Activated naive CD4-positive, alpha-beta T cell (primary cell): ENCODE data around the gene RNASET2.

Experiments
- DNase-seq, 4 experiments: peaks; one replicate each; lab custom pipeline; 2025; lab: John Stamatoyannopoulos, UW

RNASET2 gene, protein sequence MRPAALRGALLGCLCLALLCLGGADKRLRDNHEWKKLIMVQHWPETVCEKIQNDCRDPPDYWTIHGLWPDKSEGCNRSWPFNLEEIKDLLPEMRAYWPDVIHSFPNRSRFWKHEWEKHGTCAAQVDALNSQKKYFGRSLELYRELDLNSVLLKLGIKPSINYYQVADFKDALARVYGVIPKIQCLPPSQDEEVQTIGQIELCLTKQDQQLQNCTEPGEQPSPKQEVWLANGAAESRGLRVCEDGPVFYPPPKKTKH

DNA sequence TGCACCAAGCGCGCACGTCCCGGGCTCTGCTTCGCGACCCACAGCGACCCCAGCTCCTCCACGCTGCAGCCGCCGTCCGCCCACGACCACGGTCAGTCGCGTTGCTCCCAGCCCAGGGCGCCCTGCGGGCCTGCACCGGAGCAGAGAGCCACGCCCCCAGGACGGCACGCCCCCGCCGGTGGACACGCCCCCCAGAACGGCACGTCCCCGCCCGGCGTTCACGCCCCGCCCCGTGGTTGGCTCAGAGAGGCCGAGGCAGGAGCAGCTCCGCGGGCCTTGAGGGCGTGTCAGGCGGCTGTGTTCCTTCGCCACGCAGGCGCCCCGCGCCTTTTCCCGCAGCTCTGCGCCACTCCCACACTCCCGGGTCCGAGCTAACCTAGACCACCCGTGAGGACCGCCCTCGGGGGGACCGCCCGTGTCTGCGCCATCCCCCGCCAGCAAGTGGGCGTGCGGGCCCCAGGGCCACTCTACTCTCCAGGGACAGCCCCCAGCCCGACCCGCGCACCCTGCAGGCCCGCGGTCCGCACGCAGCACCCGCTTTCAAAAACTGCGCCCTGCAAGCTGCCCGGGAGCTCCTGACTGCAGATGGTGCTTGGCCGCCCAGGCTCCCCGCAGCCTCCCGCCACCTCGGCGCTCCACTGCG is at the start of gene RNASET2:
Gene RNASET2 (minus strand): TSS at position 107 of the 643 bp plus-strand sequence. CDS start 368 bp downstream, outside the sequence.
- DNase-seq = peak; percentile 95 to 99 (median 98)

DNA sequence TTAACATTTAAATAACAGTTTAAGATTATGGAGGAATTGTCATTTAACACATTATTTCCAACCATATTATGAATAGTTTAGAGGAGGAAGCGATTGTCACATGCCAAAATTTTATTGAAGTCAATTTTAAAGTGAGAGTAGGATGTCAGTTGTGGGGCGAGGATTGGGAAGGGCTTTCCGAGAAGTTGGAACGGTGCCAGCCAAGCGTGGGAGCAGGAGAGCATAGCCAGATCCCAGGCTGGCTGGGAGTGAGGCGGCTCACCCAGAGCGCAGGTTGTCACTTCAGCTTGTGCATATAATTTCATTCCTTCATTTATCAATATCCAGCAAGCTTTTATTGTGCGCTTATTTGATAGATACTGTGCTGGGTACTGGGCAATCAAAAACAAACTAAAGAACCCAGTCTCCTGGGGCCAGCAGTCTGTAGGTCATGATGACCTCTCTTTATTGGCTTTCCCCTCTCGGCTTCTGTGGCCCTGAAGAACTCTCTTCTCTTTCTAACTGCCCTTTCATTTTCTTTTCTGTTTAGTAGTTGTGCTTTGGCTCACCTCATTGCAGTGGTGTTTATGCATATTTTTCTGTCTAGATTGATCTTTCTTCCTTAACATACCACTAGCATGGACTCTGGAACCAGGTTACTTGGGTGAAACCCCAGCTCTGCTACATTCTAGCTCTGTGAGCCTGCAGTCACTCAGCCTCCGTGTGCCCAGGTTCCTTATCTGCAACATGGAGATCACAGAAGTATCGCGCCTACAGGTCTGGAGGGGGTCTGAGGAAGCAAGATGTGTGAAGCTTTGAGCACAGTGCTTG is 49.2 kb upstream of the RNASET2 start:
- DNase-seq = no peak

DNA sequence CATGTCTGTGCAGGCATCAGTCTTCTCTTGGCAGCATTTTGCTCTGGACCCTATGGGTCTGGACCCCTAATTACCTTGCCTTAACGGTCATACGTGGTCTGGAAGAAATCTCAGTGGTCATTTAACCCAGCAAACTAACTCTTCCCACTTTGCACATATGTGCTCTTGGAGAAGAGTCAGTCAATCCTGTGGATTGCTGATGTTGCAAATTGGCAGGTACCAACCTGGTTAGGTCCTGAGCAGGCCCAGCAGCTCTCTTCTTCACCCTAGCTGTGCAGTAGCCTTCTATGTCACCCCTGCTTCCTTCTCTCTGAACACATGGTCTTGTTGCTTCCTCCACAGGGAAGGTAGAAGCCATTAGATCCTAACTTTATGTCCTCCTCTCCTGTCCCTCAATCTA is 44.4 kb upstream of the RNASET2 start:
- no peak for DNase-seq

DNA sequence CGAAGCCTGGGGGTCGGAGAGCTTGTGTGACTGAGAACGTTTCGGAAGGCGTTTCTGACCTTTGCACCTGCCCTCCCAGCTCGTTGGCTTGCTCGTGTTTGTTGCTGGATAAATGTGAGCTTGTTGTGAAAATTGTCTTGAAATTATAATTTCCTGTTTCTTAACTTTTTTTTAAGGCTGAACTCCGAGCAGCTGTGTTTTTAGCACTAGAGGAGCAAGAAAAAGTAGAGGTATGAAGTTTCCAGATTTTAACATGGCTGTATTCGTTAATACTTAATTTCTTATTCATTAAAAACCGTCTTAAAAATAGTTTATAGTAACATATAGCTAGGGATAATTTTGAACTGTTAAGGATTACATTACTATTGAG is 43.5 kb upstream of the RNASET2 start:
- no peak for DNase-seq

DNA sequence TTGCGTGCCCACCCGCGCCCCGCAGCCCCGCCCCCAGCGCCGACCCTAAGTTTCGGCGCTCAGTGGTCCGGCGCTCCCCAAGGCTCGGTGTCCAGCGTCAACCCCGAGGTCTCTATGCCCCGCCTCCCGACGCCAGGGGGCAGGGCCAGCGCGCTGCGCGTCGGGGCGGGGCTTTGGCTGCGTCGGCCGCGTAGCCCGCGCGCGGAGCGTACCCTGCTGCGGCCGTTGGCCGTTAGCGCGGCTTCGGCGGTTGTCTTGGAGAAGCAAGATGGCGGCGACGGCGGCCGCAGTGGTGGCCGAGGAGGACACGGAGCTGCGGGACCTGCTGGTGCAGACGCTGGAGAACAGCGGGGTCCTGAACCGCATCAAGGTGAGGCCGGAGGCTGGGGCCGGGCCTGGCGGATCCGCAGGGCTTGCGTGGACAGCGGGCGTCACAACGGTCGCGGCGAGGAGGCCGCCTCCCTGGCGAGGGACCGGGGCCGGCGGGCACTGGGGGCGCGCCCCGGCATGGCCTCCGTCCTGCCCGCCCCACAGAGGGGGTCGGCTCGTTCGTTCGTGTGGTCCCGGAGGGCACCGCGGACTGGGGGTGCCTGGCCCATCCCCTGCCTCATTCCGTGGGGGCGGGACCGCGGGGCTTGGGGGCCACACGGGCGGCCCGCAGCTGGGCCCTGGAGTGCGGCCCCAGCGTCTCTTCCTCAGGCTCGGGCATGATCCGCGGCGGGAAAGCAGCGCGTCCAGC is 43.0 kb upstream of the RNASET2 start, which contains the start of gene CEP43:
Gene CEP43 (plus strand): TSS at position 253 of the 739 bp plus-strand sequence. CDS start 16 bp downstream, at position 269.
- peak; percentile 72 to 80 (median 76) for DNase-seq

DNA sequence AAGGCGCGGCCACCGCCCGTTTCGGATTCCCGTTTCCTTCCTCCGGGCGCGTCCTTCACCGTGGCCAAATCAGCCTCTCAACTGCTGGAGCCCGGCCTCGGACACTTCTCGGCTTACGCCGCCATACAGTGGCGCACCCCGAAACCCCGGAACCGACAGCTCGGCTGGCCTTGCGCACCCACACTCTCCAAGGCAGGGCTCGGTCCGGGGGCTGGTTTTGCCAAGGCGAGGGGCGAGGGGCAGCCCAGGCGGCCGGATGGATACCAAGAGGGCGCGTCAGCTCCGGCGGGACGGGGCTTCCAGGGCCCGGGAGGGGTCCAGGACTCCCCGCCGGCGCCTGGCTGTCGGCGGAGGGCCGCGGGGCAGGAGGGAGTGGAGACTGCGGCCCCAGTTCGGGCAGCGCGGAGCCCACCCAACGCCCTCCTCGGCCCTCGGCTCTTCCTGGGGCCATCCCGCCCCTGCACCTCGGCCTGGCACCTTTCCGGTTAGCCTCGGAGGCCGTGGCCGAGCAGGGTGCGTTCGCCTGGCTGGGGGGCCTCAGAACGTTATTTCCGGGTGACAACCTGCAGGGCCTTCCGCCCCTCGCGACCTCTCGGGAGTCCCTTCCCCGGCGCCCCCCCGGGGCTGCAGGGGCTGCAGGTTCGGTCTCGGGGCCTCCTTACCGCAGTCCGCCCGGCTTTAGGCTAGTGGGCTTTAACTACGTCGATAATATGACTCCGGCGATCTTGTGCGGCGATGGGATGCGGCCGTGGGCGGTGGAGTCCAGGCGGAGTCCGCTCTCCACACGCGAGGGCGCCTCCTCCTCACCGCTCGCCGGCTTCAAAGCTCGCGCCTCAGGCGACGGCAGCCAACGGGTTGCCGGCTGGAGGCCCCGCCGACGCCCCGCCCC is 42.1 kb upstream of the RNASET2 start:
- no peak for DNase-seq

DNA sequence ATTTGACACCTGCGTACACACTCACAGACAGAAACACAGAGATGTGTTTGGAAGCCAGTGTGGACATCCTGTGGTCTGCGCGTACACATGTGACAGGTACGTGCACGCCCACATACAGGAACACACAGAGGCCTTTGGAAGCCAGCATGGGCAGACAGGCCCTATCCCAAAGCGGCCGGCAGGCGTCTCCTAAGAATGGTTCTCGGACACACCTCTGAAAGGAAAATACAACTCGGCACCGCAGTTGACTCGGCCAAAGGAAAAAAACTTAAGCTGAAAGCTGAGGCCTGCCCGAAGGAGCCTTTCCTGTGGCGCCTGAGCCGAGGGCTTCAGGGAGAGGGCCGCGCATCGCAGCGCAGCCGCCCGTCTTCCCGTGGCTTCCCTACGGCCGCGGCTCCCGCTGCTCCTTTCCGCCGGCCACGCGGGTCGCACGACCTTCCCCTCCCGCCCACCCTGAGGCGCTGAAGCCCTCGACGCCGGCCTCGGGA is 41.5 kb upstream of the RNASET2 start:
- DNase-seq = peak in 1 of 4 experiments; percentile 8

DNA sequence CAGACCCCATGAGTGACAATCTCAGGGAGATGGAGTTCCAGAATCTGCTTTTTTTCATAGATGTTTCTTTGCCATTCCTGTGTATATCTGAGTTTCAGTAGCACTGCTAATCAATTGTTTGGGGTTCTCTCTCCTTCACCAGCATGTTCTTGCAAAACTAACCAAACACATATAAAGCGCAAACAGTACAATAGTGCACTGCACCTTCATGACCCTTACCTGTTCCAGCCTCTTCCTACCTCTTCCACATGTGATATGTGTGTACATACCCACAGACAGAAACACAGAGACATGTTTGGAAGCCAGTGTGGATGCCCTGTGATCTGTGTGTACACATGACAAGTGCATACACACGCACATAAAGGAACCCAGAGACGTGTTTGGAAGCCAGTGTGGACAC is 41.0 kb upstream of the RNASET2 start:
- DNase-seq = no peak

DNA sequence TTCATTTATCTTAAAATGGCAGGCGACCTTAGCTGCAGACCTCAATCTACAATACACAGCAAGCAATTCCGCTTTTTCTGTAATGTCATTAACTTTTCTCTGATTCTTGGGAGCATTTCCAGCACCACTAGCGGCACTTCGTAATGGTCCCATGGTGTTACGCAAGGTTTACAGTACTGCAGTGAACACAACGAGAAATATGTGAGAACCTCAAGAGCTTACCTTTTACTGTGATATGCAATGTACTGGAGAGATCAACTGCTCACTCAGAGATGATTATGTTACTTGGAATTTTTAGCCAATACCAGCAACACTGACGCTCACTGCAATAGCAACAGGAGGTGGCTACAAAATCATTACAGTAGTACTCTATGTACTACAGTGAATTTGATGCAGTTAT is 40.1 kb upstream of the RNASET2 start:
- no peak for DNase-seq

DNA sequence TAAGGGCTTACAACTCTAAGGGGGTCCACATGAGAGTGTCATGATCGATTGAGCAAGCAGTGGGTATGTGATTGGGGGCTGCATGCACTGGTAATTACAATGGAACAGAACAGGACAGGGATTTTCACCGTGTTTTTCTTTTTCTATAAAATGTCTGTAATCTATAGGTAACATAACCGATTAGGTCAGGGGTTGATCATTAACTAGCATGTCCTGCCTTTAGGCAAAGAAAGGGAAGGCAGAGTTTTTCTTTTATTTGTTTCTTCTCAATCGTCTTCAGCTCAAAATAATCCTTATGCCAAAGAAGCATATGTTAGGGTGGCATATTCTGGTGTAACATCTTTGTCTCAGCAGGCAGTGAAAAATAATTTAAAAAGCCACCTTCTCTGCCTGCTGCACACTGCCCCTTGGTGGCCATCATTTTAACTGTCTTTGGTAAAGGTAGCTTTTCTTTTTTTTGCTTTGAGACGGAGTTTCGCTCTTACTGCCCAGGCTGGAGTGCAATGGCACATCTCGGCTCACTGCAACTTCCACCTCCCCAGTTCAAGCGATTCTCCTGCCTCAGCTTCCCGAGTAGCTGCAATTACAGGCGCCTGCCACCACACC is 33.2 kb upstream of the RNASET2 start:
- peak in 1 of 4 experiments; percentile 47 for DNase-seq

DNA sequence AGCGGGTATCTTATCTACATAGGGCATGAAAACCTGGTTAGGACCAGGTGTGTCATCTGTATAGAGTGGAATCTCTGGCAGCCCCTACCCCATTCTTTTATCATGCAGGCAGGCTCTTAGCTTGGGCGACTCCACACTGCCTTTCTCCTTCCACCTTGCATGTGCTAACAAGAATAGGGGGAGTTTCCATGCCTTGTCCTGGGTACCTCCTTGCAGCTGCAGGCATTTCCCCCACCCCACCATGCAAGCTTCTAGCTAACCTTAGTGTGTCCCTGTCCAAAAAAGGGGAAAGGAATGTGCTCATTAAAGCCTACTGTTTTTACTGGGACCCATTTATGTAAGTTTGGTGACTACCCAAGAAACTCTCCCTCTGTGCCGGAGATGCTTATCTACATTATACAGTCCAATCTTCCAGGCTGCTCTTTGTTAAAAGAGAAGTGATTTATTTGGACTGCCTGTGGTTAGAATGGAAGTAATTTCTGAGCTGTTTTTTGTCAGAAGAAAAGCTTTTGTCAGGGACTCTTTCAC is 32.4 kb upstream of the RNASET2 start:
- no peak for DNase-seq

DNA sequence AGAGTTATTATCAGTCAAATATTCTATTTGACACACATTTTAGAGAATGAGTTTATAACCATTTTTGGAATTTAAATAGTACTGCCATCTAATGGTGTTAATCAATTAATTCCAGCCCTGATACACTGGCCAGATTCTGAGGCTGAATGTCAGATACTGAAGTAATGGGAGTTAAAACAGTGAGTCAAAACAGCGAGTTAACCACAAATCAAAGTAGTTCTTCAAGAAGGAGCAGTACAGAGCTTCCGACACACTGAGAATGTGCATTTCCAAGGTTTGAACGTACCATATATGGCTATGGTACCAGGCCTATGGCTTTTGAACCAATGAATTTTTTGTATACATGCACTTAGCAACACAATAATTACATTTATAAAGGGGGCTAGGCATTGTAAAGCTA is 31.6 kb upstream of the RNASET2 start:
- DNase-seq = no peak

DNA sequence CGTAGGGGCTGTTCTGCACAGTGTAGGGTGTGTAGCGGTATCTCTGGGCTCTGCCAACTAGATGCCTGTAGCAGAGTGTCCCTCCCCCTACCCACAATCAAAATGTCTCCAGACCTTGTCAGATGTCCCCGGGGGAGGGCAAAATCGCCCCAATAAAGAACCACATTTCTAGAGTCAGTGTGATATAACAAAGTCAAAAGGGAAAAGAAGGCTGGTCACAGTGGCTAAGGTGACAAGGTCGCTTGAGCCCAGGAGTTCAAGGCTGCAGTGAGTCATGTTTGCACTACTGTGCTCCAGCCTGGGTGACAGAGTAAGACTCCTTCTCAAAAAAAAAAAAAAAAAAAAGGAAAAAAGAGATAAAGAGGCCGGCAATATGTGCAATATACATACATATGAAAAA is 31.1 kb upstream of the RNASET2 start:
- no peak for DNase-seq

DNA sequence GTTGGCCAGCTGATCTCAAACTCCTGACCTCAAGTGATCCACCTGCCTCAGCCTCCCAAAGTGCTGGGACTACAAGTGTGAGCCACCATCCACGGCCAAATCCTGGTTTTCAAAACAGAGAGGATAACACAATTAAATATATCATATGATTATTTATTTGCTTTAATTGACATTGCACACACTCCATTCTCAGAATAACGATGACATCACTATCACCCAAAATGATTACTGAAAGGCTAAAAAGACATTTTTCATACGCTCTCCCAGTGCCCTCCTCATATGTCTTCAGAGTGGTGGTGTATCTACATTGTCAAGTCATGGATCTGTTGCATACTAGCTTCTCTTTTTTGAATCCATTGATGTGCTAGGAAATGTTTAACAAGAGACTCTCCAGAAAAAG is 24.4 kb upstream of the RNASET2 start:
- no peak for DNase-seq

DNA sequence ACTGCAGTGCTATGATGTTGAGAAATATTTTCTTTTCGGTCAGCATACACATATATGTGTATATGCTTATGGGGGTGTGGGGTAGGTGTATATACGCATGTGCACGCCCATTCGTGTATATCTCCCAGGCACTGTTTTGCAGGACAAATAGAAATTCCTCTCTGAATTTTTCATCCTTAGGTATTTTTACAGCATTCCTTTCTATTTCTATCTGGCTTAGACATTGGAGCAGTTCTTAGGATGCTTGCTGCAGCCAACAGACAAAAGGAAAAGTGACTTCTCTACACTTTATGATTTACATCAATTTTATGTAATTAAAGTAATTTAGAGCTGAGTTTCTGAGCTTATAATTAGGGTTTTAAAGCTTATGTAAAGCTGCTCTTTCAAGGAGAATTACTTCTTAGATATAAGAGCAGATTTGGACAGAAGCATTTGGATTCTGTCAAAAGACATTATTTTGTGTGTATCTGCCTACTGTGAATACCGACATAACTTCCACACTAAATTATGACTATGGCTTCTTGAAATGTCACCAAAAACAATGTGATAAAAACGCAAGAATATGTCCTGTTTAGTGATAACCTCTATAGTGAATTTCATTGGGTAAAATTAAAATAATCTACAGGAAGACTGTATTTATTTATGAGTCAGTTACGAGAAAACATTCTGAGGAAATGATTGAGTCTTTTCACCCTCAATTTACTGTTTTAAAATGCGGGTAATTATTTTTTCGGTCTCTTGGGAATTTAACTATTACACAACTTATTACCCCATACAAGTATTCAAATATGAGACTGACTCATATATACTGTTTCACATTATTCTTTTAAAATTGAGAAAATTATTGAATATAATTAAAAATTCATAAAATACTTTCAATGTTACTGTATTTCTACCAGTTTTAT is 21.5 kb upstream of the RNASET2 start:
- no peak for DNase-seq

DNA sequence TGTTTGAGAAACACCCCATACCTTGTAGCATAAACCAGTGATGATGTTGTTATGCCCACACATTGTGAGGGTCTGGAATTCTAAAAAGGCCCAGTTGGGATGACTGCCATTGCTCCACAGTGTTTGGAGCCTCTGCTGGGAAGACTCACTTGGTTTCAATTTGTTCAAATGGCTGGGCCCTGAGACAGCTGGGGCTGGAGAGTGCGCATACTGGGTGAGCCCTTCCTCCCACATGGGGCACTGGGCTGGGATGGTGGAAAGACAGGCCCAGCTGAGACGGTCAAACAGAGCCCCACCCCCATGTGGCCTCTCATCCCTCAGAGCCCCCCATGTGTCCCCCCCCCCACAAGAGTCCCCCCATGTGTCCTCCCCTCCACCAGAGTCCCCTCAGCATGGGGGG is 20.3 kb upstream of the RNASET2 start:
- DNase-seq = no peak

DNA sequence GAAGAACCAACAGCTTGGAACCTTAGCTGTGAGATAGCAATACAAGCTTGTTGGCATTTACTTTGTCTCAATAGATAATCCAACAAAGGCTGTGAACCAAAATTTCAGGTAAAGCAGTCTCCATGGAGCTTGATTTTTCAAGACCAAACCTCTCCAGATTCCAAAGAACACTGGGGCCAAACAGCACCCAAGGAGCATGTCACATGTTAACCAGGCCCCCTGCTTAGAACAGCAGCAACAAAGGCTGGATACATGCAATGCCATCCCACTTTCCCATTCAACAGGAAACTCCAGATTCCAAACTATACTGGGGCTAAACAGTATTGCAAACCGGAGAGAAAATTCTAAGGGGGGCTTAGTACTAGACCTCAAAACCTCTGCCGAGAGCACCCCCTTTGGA is 15.8 kb upstream of the RNASET2 start:
- no peak for DNase-seq

DNA sequence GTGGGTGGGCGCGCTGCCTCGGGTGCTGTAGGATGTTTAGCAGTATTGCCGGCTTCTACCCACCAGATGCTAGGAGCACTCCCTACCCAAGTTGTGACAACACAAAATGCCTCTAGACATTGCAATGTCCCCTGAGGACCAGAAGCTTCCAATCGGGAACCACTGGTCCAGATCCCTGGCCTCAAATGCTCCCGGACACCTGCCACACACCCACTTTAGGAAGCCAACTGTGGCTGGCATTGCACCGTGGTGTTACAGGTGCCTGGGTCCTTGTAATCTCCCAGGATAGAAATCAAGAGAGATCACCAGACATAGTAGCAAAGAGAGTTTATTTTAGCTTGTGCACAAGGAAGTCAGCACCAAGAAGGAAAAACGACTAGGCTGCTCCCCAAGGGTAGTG is 14.9 kb upstream of the RNASET2 start:
- no peak for DNase-seq

DNA sequence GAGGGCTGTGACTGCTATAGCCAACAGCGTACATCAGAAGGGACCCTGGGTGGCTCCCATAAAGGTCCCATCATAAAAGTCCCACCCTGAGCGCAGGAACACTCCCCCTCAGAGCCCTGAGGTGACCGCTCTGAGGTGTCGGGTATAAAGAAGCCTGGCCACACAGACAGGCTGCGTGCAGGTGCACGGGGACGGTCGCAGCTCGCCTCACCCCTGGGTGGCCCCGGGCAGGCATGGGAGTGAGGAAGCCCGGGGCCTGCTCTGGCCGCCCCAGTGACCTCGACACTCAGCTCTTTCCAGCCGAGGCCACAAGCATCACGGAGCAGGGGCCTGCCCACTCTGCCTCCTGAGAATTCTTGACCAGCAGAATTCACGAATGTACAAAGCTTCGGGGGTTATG is 14.4 kb upstream of the RNASET2 start:
- no peak for DNase-seq
